RKO (cell line): ENCODE measurements around the gene ZBTB20.

ENCODE experiments used
- DNase-seq: peaks from one replicate; pipeline ENCODE4 v3.0.0-alpha.2; 2016; ENCODE audit warnings: low spot score

Gene ZBTB20

DNA sequence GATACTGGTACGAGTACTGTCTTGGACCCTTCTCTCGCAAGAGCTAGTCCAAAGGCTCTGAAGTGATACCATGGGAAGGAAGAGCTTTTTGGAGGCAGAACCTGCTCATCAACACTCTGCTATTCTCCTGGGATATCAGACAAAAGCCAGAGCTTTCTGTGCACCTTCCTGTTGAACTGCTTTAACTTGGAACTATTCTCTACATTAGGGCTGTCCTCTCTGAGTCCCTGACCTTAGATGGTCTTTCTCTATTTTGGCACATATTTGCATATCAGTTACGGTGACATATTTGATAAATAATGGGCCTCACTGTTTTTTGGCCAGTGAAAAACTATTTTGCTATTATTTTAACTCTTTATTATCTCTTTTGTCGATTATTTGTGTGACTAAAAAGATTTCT, 706.4 kb downstream of the ZBTB20 start:
- no peak for DNase-seq

DNA sequence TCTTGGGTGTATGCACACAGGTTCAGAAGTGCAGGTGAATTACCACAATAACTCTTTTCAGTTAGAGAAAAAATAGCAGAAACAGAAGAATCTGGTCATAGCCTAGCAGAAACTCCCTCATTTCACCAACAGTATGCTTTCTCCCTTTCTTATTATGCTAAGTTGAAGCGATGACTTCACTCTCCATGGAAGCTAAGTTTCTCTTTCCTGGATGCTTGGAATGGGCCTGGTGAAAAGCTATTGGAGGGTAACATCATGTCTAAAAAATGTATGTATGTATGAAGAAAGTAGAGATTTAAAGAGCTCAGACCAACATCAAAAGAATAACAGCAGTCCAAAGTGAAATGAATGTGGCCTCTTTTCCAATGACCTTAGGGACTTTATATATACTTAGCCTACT, 707.8 kb downstream of the ZBTB20 start:
- DNase-seq, result no peak

DNA sequence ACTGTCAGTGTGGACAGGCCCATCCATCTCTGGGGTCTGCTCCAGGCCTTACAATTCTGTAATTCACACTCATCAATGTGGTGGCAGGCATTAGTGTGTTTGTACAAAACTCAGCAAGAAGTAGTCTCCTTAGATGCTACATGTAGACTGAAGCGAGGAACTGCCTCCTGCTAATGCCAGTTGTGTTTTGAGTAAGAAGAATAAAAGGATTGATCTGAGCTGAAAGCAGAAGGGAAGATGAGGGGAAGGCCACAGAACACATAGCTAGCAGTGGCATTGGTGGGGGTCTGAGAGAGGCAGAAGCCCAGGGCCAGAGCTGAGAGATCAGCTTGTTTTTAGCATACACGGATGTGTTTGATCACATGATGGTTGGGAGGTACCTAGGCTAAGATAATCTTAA, 709.2 kb downstream of the ZBTB20 start:
- DNase-seq, result no peak

DNA sequence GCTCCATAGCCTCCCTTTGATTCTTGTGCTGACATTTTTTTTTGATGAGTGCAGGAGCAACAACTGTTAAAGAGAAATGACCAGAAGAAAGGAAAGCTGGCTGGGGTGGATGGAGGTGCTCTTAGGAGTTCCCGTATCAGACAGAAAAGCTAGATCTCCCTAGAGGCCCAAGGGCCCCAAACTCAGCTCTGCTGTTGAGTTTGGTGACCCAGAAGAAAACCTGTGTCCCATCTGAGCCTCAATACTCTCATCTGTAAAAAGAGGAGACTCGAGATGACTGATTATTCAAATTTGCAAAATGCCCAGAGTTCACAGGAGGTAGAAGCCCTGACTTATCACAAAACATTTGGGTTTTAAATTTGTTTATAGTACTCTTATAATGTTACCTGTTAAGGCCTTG, 710.9 kb downstream of the ZBTB20 start:
- no peak for DNase-seq

DNA sequence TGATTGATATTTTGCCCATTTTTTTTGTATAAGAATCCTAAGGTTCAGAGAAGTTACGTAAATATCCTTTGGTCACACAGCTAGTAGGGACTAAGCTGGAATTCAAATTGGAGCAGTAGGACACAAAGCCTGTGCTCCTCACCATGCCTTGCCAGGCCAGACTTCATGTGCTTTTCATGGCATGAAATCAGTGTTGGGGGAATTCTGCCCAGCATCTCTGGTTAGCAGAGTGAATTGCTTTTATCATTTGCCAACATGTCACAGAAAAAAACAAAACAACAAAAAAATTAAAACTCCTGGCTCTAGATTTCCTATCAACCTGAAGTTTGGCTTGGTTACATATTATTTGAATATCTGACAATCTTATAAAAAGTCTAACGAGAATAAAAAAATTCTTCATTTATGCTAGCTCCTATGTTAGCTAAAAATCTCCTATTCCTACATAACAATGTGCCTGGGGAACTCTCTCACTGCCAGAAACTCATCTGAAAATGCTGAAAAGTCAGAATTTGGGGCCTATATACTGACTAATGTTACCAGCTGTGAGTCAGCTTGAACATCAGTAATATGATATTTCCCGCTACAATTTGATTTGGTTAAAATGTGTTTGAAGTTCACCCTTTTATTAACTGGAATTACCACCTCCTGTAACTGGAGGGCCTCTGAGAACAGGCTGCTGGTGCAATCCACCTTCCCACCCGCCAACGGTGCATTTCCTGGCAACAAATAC, 711.5 kb downstream of the ZBTB20 start:
- DNase-seq, result no peak

DNA sequence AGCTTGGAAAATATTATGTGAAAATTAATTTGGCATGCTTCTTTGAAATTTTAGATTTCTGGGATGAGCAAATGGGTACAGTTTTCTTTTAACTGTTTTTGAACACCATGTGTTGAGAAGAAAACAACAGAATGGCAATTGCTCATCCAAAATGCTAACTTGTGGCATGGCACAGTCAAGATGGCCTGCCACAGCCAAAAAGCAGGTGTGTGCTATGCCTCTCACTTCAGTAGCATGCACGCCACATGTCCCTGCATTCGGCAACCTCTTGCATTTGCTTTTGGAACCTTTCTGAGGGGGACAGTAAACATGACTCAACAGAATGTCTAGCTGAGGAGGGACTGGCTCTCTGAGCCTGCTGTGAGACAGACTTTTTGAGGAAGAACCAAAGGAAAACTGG, 714.8 kb downstream of the ZBTB20 start:
- DNase-seq, result no peak

DNA sequence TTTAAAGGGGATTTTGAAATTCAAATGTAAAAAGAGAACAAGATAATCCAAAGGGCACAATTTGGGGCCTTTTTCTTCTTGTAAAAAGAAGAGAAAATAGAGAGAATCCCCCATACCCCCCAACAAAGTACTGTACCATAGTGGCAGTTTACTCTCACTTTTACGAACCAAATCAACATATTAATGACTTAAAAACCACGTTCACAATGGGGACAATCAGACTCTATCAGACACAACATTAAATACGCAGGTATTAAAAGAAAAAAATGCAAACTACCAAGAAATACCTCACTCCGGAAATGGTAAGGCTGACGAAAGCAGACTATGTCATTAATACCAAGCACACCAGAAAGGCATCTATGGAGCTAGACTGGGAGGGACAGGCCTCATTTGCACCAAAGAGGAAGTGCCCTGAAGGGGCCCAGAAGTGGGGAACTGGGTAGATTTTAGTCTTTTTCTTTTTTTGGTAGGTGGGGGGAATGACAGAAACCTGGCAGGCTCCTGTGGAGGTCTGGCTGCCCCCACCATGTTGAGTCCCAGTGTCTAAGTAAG, 719.0 kb downstream of the ZBTB20 start:
- no peak for DNase-seq

DNA sequence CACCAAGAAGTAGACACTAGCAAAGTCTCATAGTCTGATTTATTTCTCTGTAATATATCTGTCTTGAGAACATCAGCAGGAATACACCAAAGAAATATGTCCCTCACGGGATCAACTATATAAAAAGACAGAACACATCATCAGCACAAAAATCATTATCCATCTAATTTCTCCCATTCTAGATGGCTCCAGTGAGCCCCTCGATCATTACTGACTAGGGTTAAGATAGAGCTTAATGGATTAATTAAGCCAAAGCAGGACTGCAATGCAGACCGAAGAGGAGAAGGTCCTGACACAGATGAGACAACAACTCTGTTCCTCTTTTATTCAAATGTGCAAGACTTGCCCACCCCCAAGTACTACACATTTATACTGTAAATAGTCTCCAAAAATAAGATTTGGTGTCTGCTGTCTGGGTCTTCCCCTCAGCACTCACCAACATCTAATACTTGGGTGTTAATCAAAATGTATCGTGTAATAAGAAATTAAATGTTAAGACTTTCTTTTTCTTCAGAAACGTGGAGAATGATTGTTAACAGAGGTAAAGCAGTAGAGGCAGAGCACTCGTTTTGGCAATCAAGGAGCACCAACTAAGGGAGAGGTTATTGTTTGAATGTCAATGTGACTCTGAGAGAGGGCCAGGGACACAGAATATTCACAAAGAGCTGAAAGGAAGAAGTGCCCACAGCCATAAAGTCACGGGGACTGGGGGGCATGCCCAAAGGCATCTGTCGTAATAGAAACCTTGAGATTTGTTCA, 719.6 kb downstream of the ZBTB20 start:
- no peak for DNase-seq

DNA sequence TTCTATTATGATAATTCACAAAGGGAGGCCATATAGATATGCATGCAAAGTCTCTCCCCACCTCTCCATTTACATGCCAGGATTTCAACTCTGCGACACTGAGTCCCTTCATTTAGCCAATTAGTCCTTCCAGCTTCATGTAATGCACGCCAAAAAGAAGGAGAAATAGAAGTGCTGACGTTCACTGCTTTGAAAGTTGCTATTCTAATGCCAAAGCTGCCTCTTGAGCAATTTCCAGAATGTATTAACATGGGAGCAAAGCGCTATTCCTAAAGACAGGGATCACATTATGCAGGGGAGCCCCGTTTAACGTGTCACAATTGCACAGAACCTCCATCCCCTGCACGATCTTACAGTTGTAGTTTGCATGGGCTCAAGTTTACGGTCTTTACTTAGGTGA, 722.8 kb downstream of the ZBTB20 start:
- no peak for DNase-seq

DNA sequence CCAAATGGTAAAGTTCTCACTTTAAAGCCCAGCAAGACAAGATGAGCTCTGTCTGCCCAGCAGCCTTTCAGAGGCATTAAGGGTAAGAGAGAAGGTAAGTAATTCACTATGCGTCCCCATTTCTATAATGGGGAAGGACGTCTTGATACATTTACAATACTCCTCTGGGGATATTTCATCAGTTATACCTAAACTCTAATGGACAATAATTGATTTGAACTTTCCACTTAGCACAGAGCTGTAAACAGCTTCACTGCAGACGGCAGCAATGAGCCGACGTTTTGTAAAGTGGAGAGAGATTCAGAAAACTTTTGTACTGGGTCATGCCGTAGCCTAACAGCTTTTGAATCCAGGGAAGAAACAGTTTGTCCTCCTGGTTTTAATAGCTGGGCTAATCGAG, 725.9 kb downstream of the ZBTB20 start:
- no peak for DNase-seq

DNA sequence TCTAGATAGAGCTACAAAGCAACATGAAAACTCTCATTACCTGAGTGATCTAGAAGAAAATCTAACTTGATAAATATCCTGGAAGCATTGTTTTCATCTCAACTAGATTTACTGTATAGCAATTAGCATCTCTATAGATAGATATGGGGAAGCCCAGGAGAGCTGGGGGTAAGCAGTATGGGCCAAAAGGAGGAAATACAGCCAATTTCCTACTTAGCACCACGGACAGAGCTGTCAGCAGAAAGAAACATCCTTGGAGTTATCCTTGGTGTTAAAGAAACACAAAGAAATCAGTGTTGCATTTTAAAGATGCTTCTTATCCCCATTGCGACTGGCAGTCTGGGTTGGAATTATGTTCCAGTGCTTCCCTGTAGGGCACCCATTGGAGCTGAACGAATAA, 727.0 kb downstream of the ZBTB20 start:
- no peak for DNase-seq

DNA sequence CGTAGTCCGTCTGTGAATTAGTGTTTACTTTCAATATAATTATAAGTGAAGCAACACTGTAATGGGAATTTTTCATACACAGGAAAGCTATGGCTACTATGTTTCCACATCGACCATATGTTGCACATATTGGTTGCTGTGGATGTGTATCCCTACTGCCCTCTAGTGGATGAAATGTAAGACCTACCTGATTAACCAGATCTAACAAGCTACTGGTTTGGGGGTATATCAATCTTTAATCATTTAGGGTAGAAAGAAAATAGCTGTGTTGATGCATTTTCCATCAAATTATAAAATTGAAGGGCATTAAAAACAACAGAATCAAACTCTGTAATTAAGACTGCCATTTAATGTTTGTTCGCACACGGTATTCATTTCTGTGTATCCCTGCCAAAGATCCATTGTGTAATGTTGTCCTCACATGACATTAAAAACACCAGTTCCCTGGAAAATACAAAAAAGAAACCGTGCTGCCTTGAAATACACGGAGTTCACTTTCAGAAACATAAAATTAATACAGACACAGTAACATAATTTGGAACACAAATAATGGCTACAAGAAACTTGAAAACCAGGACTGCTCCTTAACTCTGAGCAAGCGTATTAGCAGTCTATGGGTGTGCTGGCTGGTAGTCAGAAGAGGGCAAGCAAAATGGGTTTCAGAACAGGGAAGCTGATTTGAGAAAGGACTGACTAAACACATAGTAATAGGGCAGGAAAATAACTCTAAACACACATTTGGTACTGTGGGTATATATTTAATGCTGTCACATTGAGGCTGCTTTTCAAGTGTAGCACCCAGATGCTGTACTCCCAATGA, 728.2 kb downstream of the ZBTB20 start:
- peak; percentile 73 for DNase-seq

DNA sequence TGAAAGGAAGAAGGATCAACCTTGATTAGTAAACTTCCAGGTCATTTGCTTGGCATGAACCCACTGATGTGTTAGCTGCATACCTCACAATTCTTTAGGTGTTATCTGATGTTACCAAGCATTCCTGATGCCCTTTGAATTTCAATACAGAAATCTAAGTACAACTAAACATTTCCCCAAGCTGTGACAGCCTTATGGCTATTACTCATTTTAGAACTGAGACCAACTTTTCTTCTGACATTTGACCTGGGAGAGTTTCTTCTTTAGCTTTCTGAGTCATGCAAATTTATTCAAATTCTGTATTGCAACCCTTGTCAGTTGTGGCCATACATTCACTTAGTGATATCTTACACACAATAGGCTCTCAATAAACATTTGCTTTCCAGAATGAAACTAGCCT, 729.0 kb downstream of the ZBTB20 start:
- DNase-seq, result no peak

DNA sequence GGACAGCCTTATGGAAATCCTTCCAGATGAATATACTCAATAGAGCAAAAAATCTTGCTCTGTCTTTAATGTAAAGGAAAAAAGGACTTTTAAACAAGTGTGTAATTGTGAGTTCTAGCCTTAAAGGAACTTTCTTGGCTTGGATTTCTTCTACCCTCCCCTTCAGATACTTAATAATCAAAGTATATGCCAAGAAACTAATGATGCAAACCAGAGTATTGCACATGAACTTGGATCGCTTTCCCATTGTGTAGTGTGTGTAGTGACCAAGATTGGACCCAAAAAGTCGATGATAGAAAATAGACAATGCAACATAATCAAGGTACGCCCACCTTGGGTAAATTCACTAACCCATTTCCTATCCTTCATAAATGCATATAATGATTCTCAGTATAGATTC, 729.4 kb downstream of the ZBTB20 start:
- no peak for DNase-seq

DNA sequence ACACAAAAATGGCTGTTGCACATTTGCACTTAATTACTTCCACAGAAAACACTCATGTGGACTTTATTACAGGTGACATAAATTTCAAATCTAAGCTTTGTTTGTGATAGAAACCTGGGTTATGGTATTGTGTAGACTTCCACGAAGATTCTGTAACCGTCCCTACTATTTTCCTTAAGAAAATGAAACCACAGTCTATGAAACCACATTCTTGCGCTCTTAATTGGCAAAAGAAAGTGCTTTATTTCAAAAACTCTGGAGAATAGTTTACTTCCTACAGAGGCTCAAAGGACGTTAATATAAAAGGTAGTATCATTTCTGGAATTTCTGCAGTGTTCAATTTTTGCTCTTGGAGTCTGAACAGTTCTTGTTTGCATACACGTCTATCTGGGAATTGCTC, 729.8 kb downstream of the ZBTB20 start:
- no peak for DNase-seq

DNA sequence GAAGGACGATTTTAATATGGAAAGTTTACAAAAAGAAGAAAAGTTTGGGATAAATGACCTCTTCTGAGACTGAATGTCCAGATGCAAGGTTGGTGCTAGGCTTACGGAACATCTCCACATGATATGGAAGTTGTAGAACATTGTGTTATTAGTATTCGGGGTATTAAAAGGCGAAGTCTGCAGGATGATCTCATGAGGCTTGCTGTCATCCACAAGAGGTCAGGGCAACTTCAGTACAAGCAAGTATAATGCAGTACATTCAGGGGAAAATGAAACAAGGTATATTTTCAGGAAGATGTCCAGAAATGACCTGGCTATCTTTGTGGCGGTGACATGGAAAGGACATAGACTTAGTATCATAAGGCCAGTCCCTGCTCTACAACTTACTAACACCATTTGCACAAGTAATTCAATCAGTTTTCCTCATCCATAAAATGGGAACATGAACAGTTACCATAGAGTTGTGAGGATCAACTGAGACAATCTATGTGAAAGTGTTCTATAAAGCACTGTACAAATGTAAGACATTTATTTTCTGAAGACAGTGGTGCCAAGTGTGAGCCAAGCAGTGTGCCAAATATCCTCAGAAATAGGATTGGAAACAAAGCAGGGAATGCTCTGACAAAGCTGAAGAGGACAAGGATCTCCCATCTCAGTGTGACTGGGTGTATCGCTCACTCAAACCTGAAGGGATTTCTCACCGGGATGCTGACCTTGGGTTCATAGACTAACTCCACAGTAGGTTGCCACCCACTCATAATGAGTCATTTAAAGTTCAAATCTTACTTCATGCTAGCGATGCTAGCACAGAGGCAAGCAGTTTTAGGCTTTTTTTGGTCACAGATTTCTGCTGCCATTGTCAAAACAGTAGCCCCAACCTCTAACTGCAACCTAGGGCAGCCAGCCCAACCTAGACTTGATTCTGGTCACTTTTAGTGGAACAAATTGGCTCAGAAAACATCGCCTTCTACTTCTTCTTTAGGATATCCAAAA, 735.0 kb downstream of the ZBTB20 start:
- peak; percentile 83 for DNase-seq

DNA sequence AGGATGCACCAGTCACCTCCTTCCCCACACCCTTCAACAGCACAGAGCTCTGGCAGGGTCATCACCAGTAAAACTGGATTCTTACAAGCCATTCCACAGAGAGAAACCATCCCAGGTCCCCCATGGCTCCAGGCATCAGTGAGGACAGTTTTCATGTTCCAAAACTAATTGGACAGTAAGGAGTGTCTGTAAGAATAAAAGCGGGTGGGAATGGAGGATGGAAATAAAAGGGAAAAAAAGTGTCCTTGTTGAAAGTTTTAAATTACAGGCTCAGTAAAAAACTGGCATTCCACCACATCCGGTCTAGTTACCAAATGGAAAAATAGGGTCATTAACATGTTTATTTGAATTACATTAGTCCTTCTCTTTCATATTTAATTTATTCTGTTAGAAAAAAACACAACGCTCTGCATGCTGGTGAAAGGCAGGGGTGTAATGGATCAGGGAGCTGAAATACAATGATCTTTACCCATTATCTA, 735.9 kb downstream of the ZBTB20 start:
- DNase-seq, result no peak

DNA sequence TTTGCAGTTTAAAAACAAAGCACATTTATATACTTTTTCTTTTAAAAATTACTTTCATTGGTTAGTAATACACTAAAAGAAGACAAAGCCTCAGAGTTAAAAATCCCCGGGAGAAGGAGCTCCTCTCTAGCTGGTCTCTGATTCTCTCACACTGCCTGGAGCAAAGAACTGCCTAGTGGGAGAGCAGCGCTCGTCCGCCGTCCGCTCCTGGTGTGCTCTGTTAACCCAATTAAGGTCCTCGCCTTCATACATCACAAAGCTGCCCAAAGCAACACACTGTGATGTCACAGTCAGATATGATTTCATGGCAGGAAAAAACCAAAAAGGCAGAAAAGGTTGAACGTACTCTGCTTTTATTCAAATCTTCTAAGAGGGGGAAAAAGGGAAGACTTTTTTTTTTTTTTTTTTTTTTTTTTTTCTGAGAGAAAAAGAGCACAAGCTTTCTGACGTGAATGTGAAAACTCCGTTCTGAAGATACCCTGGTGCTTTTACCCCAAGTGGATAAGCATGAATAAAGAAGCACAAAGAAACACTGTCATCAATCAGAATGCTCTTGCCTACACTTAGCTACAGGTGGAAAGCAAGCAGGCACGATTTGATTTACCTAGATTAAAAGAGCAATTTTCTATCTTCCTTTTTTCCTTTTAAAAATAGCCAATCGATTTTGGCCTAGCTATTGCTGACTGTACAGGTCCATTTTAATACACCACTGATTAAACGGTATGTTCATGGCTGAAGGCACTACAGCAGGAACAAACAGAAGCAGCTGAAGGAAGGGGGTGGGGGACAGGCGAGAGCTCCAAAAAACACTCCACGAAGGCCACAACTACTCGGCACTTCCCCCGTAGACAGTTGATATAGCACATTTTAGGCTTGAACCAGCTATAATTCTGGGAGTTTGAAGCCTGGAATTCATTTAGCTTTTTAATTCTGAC, 738.1 kb downstream of the ZBTB20 start:
- DNase-seq, result no peak

DNA sequence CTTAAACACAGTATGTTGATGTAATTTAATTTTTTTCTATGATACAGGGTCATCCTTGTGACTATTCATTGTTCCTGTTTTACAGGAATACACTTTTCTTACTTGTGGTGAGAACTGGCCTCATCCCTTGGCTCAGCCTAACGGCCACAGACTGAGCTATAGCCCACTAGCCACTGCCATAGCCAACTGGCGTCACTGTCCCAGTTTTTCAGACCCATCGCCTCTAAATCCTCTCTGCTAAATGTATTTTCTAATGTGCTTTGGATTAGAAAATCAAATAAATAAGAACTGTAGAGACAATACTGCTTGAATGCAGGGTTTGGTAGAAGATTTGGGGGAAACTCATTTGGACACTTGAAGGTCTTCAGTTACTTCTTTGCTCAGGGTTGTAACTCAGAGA, 740.2 kb downstream of the ZBTB20 start:
- DNase-seq, result no peak

DNA sequence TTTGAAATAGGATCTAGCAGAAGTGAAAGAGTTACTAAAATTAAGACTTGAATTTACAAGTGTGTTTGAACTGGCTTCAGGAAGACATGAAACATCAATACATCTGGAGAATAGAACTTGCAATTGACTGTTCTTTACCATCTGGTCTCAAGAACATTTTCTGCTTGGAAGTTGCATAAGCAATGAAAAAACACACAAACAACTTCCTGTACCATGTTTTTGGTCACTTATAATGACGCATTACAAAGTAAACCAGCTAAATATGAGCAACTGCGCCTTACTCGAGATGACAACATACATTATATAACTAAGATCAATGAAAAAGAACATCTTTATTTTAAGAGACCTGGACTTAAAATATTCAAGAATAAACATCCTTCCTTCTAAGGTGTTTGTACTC, 740.8 kb downstream of the ZBTB20 start:
- DNase-seq, result no peak
